ENCODE data around the gene OR2V2. TPM values are rescaled to one million over a fixed set of nuclear protein-coding genes. Genes with fewer than 3 reads are reported as not detected.

Gene OR2V2
- total and polyA plus RNA-seq, 2 donors (not counting 1 experiment from before 2014, with no cell fraction given): not detected

GRCh38 chr5:181114284-181114843, 33.0 kb upstream of the OR2V2 start:
- no peaks in the 10 kb centered on the region for H3K36me3 ChIP-seq (replicated peaks in 1 of 2; ENCODE audit: control extremely low read depth in 1 of 2, control insufficient read depth in 1 of 2, extremely low read depth in 1 of 2, insufficient read depth in 2 of 2, low read length in 1 of 2)
- WGBS (ENCODE audit: insufficient coverage): 57% methylated on average over 33 of the region's 33 CpGs
- no peak overlapping the region for H3K4me3 Mint-ChIP-seq
- TF ChIP-seq EZH2 (IDR thresholded peaks at IDR 0.05; ENCODE audit: borderline replicate concordance, insufficient read depth, low read depth, low read length, poor library complexity, severe bottlenecking): no peak
- TF ChIP-seq CTCF (IDR thresholded peaks at IDR 0.05): no peak
- DNase-seq (no peak), ATAC-seq (ENCODE audit: low read depth) (no peak)
- H3K27me3 ChIP-seq (replicated peaks in 1 of 4; ENCODE audit: control extremely low read depth in 1 of 4, control insufficient read depth in 3 of 4, insufficient read depth in 4 of 4, low read length in 3 of 4): peaks cover 0 to 60% (median 18%) of the 10 kb centered on the region in 4 experiments
- H3K9me3 Mint-ChIP-seq (ENCODE audit: insufficient read depth): no peaks in the 10 kb centered on the region
- H3K27ac ChIP-seq (ENCODE audit: low read length in 2 of 2): no peak overlapping the region
- intact Hi-C loops (cut with micrococcal nuclease): no loop called here
- CTCF ChIA-PET: no interaction called here
- H4K20me1 ChIP-seq (ENCODE audit: control insufficient read depth, insufficient read depth, low read length, poor library complexity, severe bottlenecking): no peaks in the 10 kb centered on the region
- POLR2A ChIA-PET: no interaction called here
- H3K9ac ChIP-seq (ENCODE audit: low read length): no peak overlapping the region
- H3K27ac Mint-ChIP-seq: no peak overlapping the region
- no peak overlapping the region for H3K4me3 ChIP-seq (ENCODE audit: control extremely low read depth in 1 of 5, extremely low read depth in 1 of 5, insufficient read depth in 1 of 5, low read depth in 2 of 5, low read length in 4 of 5)
- H3K27me3 Mint-ChIP-seq: peaks cover 76% of the 10 kb centered on the region
- H2AFZ ChIP-seq (ENCODE audit: insufficient read depth, low read depth, low read length, poor library complexity, severe bottlenecking): no peak overlapping the region
- peak overlapping the region; percentile 14 for H3K4me2 ChIP-seq (replicated peaks; ENCODE audit: low read depth, low read length, poor library complexity, severe bottlenecking)
- no peaks in the 10 kb centered on the region for H3K79me2 ChIP-seq (ENCODE audit: control insufficient read depth, insufficient read depth, low read length)
- H3K4me1 Mint-ChIP-seq: peaks cover 4% of the 10 kb centered on the region
- H3K9me3 ChIP-seq (ENCODE audit: control extremely low read depth in 1 of 3, control insufficient read depth in 2 of 3, insufficient read depth in 1 of 3, low read length in 2 of 3): peaks cover 0 to 18% (median 0%) of the 10 kb centered on the region in 3 donors
- H3K4me1 ChIP-seq (ENCODE audit: control insufficient read depth in 2 of 2, insufficient read depth in 2 of 2, low read length in 2 of 2): peaks cover 5 to 12% of the 10 kb centered on the region in 2 donors

DNA sequence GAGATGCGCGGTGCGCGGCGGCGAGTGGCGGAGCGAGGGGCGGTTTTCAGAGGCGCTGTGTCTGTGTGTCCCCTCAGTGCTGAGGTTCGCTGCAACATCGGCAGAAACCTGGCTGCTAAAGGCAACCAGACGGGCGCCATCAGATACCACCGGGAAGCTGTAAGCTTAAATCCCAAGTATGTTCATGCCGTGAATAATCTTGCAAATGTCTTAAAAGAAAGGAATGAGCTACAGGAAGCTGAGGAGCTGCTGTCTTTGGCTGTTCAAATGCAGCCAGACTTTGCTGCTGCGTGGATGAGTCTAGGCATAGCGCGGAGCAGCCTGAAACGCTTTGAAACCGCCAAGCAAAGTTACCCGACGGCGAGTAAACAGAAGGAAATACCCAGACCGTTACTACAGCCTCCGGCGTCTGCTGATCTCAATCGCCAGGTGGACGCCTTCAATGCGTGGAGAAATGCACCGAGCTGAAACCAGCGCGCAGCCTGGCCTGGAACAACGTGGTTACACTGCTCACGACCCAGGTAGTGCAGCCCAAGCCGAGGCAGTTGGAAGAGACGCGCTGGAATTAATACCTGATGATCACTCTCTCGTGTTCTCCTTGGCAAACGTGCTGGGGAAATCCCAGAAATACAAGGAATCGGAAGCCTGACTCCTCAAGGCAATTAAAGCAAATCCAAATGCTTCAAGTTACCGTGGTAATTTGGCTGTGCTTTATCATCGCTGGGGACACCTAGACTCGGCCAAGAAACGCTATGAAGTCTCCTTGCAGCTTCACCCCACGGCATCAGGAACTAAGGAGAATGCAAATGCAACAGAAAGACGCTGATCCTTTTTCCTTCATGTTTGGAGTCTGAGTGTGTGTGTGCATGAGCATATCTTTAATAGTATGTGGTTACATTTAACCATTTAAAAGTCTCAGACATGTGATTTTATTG, 32.3 kb upstream of the OR2V2 start:
- intact Hi-C loops (cut with micrococcal nuclease): no loop called here

More for the DNA sequence above, 32.3 kb upstream of the OR2V2 start:
- Histone ChIP-seq H2AFZ (ENCODE audit: insufficient read depth, low read depth, low read length, poor library complexity, severe bottlenecking) (peak overlapping the region; percentile 49), H3K4me2 (replicated peaks; ENCODE audit: low read depth, low read length, poor library complexity, severe bottlenecking) (peak overlapping the region; percentile 14), H3K27me3 (replicated peaks in 1 of 4; ENCODE audit: control extremely low read depth in 1 of 4, control insufficient read depth in 3 of 4, insufficient read depth in 4 of 4, low read length in 3 of 4) (peaks cover 0 to 59% (median 20%) of the 10 kb centered on the region in 4 experiments), H3K79me2 (ENCODE audit: control insufficient read depth, insufficient read depth, low read length) (no peaks in the 10 kb centered on the region), H3K9me3 (ENCODE audit: control extremely low read depth in 1 of 3, control insufficient read depth in 2 of 3, insufficient read depth in 1 of 3, low read length in 2 of 3) (peaks cover 0 to 18% (median 0%) of the 10 kb centered on the region in 3 donors), H3K4me1 (ENCODE audit: control insufficient read depth in 2 of 2, insufficient read depth in 2 of 2, low read length in 2 of 2) (peaks cover 5 to 12% of the 10 kb centered on the region in 2 donors), H3K9ac (ENCODE audit: low read length) (no peak overlapping the region), H3K27ac (ENCODE audit: low read length in 2 of 2) (no peak overlapping the region), H4K20me1 (ENCODE audit: control insufficient read depth, insufficient read depth, low read length, poor library complexity, severe bottlenecking) (no peaks in the 10 kb centered on the region), H3K4me3 (ENCODE audit: control extremely low read depth in 1 of 5, extremely low read depth in 1 of 5, insufficient read depth in 1 of 5, low read depth in 2 of 5, low read length in 4 of 5) (no peak overlapping the region), H3K36me3 (replicated peaks in 1 of 2; ENCODE audit: control extremely low read depth in 1 of 2, control insufficient read depth in 1 of 2, extremely low read depth in 1 of 2, insufficient read depth in 2 of 2, low read length in 1 of 2) (no peaks in the 10 kb centered on the region)
- no peak for ATAC-seq (ENCODE audit: low read depth)
- peak; percentile 34 for DNase-seq
- no peak overlapping the region for H3K27ac Mint-ChIP-seq
- CTCF ChIA-PET: no interaction called here
- H3K4me1 Mint-ChIP-seq: peaks cover 4% of the 10 kb centered on the region
- H3K4me3 Mint-ChIP-seq: peak overlapping the region; percentile 5
- no peaks in the 10 kb centered on the region for H3K9me3 Mint-ChIP-seq (ENCODE audit: insufficient read depth)
- no peak for TF ChIP-seq EZH2 (IDR thresholded peaks at IDR 0.05; ENCODE audit: borderline replicate concordance, insufficient read depth, low read depth, low read length, poor library complexity, severe bottlenecking)
- TF ChIP-seq CTCF (IDR thresholded peaks at IDR 0.05): no peak
- 18% methylated on average over 46 of the region's 47 CpGs for WGBS (ENCODE audit: insufficient coverage)
- H3K27me3 Mint-ChIP-seq: peaks cover 75% of the 10 kb centered on the region
- POLR2A ChIA-PET: no interaction called here

Measured in B cell (primary cell).